HG02970 (cell line): ENCODE data around the gene SERPINA9.
"Not testable (repeated sequence)": the region's sequence is repeated elsewhere in the genome, so short reads cannot be mapped to it uniquely, and the experiment has no call there.

ENCODE experiments used
- ATAC-seq: cut with Tn5 transposase; IDR thresholded peaks from one replicate; pipeline ENCODE4 v1.9.1; 2021; ENCODE audit warnings: mild to moderate bottlenecking, moderate library complexity, moderate number of reproducible peaks; ENCODE audit not compliant: unreplicated experiment, low FRiP score

The SERPINA9 gene

DNA sequence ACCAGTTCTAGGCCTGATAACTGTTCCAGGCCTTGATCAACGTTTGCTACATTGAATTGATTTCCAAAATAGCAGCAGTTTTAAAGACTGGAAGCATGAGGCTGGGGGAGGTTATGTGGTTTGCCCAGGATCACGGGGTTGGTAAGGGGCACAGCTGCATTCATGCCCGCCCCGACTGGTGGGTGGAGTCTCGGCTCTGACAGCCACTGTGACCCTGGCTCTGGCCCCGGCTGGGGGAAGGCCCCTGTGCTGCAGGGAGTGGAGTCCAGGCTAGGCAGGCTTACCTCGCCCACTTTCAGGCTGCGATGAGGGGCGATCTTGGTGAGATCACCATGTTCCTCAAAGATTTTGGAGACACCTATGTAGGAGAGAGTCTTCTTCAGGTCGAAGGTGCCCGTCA is 13.3 kb upstream of the SERPINA9 start:
- ATAC-seq: no peak

DNA sequence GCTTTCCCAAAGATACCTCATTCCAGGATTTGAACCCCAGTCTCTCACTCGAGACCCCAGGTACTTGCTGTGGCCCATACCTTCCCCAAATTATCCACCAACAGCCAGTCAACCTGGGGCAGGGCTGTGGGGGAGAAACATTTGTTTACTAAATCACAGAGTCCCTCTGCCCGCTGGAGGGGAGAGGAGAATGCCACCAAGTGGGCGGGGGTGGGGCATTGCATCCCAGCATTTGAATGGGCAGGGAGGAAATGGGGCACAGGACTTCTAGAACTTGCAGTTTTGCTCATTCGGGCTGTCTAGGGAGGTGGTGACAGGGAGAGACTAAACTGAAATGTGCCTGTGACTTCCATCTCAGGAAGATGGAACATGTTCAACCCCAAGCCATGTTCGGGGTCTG is 10.9 kb upstream of the SERPINA9 start:
- ATAC-seq: no peak

DNA sequence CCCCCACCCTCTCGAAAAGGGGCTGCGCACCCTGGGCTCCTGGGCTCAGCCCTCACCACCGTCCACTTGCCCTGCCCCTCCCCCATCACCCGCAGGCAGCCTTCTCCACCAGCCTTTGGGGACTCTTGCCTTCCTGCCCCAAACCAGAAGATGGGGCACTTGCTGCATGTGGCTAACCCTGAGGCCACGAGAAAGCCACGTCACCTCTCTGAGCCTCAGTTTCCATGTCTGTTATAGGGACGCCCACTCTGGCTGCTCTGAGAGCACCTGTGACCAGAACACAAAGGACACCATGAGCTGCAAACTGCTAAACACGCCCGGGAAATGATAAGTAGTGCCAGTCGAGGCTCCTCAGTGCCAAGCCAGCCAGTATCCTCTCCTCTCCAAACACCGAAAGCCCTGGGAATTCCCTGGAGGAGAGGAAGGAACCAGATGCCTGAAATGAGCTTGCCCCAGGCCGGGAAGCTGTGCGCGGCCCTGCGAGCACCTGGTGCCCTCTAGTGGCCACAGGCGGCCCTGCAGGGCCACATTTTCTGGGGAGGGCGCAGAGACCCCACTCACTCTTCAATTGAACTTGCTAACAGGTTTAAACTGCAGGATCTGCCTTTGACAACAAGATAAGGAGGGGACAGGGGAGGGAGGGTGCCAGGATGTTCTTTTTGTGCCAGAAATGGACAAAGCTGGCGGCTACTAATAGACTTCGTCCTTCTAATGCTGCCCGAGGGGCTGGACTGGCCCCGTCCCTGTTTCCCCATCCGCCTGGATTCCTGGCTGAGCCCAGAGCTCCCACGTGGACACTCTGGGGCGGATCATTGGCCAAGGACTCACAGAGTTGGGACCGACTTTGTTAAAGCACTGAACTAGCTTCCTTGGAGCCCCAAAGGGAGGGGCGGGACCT is 10.2 kb upstream of the SERPINA9 start:
- ATAC-seq: no peak

DNA sequence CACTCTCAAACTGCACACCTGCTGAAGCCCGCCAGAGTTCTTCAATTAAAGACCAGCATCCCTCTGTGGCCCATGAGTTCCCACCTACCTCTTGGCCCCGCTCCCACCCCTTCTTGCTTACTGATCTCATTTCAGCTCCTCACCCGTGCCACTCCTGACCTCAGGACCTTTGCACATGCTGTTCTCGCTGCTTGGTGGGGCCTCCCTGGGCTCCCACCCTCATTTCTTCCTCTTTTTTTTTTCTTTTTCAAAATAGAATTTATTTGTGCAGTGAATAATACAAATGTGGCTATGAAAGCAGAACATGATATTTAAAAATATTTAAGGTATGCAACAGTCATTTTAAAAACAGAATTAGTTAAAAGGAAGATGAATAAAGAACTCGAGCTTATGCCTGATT is 8.5 kb upstream of the SERPINA9 start:
- no peak for ATAC-seq

DNA sequence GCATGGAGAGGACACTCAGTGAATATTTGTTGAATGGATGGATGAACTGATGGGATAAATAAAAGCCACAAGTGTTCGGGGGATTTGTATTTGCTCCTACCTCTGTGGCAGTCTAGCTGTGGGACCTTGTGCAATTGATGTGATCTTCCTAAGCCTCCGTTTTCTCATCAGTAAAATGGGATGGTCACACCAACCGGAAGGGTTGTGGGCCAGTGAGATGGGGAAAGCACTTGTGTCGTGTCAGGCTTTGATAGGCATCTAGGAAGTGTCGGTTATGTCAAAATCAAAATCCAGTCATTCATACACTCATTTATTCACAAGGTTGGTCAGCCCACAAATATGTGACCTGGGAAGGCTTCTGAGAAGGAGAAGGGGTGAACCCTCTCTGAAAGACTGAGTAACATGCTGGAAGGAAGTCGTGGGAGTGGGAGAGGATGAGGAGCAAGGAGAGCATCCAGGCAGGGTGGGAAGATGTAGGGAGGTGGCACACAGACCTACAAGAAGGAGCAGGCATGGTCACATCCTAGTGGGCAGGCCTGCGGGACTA is 7.8 kb upstream of the SERPINA9 start:
- ATAC-seq: no peak

DNA sequence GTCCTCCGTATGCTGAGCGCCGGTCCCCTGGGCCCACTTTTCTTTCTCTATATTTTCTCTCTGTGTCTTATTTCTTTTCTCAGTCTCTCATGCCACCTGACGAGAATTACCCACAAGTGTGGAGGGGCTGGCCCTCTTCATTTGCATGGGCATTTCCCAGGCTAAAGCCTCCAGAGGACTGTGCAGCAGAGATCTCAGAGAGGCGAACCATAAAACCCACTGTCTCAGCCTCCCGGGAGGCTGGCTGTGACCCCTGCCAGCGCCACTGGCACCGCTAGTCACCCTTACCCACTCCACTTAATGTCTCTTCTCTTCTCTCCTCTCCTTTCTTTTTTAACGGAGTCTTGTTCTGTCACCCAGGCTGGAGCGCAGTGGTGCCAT is 7.1 kb upstream of the SERPINA9 start:
- ATAC-seq: no peak

DNA sequence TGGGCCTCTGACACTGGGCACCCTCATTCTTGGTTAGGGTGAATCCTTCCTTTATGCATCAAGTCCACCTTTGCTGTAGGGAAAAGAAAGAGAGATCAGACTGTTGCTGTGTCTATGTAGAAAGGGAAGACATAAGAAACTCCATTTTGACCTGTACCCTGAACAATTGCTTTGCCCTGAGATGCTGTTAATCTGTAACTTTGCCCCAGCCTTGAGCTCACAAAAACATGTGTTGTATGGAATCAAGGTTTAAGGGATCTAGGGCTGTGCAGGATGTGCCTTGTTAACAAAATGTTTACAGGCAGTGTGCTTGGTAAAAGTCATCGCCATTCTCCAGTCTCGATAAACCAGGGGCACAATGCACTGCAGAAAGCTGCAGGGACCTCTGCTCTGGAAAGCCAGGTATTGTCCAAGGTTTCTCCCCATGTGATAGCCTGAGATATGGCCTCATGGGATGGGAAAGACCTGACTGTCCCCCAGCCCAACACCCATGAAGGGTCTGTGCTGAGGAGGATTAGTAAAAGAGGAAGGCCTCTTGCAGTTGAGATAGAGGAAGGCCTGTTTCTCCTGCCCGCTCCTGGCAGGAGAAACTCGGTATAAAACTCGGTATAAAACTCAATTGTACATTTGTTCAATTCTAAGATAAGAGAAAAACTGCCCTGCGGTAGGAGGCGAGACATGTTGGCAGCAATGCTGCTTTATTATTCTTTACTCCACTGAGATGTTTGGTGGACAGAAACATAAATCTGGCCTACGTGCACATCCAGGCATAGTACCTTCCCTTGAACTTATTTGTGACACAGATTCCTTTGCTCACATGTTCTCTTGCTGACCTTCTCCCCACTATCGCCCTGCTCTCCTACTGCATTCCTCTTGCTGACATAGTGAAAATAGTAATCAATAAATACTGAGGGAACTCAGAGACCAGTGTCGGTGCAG is 6.4 kb upstream of the SERPINA9 start:
- not testable (repeated sequence) for ATAC-seq

DNA sequence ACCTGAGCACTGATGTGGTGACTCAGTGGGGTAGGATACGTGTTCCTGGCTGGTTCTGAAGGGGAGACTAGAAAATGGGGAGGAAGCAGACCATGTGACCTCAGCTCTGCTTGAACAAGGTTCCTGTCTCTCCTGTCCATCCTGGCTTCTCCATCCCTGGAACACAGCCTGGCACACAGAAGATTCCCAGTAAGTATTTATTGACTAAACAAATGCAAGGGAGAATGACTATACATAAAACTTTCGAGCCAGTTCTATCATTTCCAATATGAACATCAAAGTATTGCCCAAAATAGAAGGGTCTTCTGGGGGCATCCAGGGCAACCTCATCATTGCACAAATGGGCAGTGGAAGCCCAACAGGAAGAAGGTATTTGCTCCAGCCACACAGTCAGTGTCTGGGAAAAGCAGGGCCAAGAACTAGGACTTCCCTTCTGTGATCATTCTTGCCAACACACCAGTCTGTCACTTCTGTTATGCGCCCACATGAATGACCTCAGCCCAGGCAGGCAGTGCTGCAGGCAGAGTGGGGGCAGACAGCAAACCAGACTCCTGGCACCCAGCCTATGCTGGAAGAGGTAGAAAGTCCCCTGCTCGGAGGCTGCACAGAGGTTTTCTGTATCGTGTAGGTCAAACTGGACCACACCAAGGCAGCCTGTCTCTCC is 5.6 kb upstream of the SERPINA9 start:
- no peak for ATAC-seq

DNA sequence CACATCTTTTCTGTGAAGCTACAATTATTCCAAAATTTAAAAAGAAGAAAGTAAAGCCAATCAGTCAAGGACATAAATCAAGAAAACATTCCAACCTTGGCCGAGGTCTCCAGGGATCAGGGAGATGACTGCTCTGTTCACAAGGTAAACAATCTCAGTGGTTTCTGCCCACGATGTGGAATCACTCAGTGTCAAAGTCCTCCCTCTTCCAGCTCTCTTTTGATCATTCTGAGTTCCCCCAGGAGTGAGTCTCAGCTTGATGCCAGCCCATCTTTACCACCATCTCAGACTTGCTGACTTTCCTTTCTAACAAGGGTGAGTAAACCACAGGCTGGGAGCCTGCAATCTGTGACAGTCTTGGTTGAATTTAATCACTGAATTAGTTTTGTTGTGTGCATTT is 4.8 kb upstream of the SERPINA9 start:
- ATAC-seq: no peak

DNA sequence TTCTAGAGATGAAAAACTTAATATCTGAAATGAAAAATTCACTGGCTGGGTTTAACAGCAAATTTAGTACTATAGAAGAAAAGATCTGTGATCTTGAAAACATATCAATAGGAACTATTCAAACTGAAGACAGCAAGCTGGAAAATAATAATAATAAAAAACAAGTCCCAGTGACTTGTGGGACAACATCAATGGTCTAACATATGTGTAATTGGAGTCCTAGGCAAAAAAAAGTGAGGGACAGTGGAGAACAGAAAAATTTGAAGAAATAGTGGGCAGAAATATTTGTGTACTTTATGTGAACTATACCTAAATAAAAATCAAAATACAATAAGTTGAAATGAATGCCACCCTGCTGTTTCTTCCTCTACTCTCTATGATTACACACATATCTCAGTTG is 2.4 kb upstream of the SERPINA9 start:
- no peak for ATAC-seq

DNA sequence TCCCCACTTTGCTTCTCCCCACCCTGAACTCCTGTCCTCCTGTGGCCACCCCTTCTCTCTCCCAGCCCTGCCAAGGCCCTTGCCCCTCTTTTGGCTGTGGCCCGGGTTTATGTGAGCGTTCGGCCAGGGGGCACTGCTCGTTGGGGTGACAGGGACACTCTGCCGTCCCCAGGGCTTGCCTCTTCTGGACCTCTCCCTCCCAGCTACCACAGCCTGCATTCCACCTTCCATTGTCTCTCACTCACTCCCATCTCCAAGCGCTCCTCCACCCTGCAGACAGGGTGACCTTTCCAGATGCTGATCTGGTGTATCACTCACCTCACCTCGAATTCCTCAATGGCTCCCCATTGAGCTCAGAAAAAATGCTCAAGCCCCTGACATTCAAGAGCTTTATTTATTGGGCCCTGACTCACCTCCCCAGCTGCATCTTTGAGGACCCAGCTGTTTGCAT is 1.4 kb downstream of the SERPINA9 start:
- no peak for ATAC-seq

DNA sequence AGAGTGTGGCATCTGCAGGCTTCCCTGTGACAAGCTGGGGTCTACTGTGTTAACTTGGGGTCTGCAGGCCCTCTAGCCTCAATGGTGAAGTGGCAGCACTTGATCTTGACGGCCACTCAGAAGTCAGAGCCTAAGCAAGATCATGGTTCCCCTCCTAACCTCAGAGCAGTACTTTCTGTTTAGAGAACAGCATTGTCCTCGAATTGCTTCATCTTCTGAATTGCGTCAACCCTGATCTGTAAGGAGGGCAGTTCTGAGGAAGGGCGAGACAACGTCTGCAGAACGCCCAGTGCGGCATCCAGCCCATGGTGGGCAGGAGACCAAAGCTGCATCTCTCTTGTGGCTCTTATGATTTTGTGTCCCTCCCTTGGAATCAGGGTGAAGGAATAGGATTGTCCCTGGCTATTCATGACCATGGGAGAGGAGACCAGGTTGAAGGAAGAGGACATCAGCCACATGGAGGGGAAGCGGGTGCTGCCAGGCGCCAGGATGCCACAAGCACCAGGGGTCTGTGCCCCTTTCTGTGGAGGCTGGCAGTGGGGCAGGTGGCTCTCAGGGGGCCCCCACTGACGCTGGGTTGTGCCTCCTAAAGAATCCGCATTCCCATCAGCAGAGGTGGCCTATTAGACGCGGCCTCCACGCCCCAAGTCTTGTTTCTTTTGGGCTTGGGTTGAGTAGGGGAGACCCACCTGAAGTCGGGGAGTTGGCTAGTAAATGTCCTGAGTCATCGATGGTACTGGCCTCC is 2.2 kb downstream of the SERPINA9 start:
- no peak for ATAC-seq

DNA sequence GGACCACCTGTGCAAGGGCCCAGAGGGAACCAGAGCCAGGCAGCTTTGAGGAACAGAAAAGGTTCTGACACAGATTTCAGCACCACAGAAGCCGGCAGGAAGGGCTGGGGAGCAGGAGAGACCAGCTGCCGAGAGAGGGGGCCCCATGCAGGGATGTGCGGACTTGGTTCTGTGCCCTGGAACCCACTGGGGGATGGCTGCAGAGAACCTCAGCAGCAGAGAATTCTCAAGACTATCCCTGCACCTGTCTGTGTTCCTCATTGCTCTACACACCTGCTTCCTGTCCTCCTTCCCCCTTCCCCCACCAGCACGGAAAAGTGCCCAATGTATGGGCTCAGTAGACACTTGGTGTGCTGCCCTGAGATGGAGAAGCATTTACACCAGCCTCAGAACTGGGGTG is 3.2 kb downstream of the SERPINA9 start:
- ATAC-seq: no peak

DNA sequence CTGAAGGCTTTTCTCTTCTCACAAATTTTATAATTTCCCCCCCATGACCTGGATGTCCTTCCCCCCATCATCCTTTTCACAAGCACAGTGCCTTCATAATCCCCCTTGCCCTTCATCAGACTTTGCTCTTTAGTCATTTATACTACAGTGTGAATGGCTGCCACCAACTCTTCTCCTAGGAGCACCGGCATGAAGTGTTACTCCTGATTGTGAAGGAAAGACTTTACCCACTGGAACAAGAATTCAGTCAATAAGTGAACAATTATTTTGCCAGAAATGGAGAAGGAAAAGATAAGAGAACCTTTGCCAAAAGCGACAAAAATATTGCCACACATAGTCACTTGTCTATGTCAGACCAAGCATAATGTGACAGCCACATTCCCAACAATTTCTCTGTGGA is 5.0 kb downstream of the SERPINA9 start:
- no peak for ATAC-seq

DNA sequence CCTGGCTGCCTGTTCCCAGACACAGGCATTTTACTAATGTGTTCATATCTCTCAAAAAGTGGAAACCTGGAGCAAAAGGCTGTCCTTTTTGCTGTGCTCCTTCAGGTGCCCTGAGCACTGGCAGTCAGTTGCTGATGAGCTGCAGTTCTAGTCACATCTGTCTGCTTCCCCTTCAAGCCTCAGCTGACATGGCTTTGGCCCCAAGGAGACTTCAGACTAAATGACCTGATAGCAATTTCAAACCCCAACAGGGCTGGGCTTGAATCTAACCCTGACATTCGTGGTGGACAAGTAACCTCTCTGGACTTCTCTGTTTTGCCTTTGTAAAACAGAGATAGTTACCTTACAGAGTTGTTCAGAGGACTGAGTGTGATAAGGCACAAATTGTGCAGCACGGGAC is 5.7 kb downstream of the SERPINA9 start:
- no peak for ATAC-seq

DNA sequence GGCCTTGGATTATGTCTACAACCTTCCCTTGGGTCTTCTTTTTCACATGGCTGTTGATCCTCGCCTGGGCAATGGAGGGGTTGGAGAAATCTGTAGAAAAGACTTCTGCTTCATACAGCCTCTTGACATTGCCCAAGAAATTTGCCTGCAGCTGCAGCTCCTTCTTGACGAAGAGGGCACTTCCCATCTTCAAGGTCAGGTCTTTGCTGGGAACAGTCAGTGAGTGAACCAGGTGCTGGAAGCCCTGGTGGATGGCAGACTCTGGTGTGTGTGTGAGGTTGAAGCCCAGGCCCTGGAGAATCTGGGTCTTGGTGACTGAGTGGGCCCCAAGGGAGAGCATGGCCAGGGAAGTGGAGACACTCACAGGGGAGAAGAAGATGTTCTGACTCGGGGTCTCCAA is 6.7 kb downstream of the SERPINA9 start:
- ATAC-seq: no peak

DNA sequence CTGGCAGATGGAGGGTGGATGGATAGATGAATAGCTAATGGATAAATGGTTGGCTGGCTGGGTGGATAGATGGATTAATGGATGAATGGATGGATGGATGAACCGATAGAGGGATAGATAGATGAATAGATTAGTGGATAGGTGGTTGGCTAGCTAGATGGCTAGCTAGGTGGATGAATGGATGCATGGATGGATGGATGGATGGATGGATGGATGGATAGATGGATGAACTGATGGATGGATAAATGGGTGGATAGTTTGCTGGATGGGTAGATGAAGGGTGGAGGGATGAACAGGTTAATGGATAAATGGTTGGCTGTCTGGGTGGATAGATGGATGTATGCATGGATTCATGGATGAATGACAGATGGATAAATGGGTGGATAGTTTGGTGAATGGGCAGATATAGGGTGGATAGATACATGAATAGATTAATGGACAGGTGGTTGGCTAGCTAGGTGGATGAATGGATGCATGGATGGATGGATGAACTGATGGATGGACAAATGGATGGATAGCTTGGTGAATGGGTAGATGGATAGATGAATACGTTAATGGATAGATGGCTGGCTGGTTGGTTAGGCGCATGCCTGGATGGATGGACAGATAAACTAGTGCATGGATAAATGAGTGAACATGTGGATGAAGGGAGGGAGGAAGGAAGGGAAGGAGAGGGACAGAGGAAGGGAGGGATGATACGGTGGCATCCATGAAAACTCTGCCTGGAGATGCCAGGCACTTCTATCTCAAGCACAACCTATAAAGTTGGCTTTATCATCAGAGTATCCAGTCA is 8.1 kb downstream of the SERPINA9 start:
- ATAC-seq: no peak

DNA sequence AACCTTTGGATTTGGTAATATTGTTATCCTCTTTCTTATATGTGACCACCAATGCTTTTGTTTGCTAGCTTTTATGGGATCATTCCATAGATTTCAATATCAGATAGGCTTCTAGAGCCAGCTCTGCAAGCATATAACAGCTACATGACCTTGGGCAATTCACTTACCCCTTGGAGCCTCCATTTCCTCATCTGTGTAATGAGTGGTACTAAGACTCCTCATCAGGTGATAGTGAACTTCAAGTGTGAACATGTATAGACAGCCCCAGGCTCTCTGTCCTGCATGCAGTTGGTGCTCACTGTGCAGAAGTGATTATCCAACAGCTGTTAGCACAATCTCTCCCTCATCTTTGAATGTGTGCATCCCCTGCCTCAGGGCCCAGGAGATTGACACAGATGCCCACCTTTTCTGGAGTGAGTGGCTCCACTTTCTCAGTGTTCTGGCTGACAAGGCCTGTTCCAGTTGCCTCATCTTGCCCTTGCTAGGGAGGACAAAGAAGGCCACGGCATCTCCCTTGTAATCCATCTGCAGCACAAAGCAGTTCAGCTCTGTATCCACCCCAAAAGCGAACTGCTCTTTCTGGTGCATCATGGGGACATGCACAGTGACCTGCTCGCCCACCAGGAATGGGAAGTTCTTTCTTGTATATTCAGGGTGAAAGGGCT is 9.2 kb downstream of the SERPINA9 start:
- ATAC-seq: no peak

DNA sequence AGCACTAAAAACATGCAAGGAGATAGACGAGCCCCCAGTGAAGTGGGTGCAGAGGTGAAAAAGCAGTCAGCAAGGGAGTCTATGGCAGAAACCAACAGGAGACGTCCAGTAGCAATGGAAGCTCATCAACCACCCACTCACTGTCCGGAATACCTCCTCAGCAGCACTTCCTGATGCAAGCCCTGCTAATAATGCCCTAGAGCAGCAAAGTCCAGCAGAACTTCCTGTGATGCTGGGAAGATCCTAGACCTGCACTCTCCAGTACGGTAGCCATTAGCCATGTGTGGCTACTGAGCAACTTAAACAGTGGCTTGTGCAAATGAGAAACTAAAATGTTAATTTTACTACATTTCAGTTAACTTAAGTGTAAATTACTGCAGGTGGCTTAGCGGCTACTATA is 11.0 kb downstream of the SERPINA9 start:
- ATAC-seq: no peak
